Glomerular visceral epithelial cell (primary cell): ENCODE data around the gene TAS2R43.
"Not testable (repeated sequence)": the region's sequence is repeated elsewhere in the genome, so short reads cannot be mapped to it uniquely, and the experiment has no call there.

Experiments
- DNase-seq: peaks from one replicate; pipeline ENCODE4 v3.0.0-alpha.2; 2016; ENCODE audit errors: extremely low spot score

Gene TAS2R43, protein sequence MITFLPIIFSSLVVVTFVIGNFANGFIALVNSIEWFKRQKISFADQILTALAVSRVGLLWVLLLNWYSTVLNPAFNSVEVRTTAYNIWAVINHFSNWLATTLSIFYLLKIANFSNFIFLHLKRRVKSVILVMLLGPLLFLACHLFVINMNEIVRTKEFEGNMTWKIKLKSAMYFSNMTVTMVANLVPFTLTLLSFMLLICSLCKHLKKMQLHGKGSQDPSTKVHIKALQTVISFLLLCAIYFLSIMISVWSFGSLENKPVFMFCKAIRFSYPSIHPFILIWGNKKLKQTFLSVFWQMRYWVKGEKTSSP

DNA sequence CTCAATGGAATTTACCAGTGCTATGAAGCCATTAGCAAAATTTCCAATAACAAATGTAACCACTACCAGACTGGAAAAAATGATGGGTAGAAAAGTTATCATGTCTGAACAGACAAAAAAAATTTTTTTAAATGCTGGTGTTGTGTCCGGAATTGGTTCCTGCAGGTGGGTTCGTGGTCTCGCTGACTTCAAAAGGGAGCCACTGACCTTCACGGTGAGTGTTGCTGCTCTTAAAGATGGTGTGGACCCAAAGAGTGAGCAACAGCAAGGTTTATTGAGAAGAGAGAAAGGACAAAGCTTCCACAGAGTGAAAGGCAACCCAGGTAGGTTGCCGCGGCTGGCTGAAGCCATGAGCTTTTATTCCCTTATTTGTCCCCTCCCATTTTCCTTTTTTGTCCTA, at the start of gene TAS2R43:
Gene TAS2R43 (minus strand): TSS at position 186 of the 400 bp plus-strand sequence. CDS start 84 bp downstream, at position 102.
- no peak for DNase-seq

DNA sequence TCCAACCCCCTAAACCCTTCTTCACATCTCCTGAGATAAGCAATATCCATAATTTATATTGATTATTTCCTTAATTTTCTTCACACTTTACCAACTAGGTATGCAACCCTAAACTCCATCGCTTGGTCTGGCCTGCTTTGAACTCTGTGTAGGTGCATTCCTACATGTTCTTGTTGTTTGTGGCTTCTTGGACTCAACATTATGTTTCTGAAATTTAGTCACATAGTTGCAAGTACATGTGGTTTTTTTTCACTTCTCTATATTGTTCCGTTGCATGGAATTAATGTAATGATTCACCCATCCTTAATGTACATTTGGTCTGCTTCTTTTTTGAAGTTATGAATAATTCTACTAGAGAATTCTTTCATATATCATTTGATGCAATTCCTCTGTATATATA, 44.0 kb upstream of the TAS2R43 start:
- no peak for DNase-seq

DNA sequence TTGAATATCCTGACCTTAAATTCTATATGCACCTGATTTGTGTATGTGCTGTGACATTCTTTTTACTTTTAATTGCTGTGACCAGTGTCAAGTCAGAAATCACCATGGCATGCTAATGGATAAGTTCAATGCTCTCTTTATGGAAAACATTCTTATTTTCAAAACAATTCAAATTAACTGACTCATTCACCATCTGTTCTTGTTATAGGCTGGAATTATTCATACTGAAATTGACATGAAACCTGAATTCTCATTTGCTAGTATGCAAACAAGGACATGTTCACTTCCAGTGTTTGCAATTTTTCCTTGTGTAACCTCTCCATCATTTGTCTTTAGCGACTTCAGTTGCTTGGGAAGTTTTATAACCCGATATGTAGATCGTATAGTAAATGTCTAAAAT, 42.2 kb upstream of the TAS2R43 start, which contains the start of gene TAS2R30:
Gene TAS2R30 (minus strand): TSS at position 340 of the 400 bp plus-strand sequence. CDS start 400 bp downstream, outside the sequence.
- DNase-seq, result no peak

DNA sequence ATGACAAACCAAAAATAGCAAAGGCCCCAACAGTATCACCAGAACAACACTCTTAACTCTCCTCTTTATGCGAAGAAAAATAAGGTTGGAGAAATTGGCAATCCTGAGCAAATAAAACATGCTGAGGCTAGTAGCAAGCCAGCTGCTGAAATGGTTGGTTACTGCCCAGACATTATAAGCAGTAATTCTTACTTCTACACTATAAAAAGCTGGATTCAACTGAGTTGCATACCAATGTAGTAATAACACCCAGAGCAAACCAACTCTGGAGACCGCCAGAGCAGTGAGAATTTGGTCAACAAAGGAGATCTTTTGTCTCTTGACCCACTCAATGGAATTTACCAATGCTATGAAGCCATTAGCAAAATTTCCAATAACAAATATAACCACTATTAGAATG, 41.7 kb upstream of the TAS2R43 start:
- no peak for DNase-seq

DNA sequence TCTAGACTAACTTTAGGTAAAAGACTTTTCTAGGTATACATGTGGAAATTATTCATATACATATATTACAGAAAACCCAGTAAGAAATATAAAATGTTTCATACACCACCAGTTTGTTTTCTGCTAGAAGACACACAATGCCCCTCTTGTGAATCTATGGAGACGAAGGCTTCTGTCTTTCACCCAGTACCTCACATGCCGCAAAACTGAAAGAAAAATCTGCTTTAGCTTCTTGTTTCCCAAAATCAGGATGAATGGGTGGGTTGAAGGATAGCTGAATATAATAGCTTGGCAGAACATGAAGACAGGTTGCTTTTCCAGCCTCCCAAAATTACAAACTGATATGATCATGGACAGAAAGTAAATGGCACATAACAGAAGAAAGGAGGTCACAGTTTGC, 41.0 kb upstream of the TAS2R43 start:
- no peak for DNase-seq

DNA sequence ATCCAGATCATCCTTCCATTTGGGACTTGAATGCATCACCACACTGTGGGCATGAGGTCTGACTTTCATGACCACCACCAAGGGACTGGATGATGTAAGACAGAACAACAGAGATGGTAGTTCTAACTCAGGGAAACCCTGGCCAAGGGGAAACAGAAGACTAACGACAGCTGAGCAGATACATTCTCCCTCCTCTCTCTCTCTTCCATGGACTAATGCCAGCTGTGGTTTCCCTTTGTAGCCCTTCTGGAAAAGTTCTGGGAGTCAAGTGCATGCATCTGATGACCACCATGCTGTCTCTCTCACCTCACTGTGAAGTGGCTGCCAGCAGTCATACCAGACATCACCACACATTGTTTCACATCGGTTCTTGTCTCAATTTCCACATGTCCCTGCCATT, 38.9 kb upstream of the TAS2R43 start:
- DNase-seq, result no peak

DNA sequence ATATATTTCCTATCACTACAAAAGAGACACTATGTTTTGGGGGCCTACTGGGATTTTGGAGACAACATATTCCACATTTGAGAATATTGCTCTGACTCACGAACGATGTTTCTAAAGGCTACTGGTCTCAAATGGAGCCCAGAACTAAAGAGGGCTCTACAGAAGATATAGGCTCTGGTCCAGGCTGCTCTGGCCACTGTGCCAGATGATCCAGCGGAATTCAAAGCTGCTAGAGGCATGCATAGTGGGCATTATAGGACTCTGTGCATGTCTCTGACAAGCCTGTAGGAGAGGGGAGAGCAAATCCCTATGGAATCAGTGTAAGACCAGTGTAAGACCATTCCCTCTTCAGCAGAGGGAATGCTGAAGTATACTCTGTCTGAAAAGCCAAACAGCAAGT, 38.3 kb upstream of the TAS2R43 start:
- no peak for DNase-seq

DNA sequence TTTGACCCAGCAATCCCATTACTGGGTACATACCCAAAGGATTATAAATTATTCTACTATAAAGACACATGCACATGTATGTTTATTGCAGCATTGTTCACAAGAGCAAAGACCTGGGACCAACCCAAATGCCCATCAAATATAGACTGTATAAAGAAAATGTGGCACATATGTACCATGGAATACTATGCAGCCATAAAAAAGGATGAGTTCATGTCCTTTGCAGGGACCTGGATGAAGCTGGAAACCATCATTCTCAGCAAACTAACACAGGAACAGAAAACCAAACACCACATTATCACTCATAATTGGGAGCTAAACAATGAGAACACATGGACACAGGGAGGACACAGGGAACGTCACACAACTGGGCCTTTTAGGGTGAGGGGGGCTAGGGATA, 22.0 kb upstream of the TAS2R43 start:
- DNase-seq, result not testable (repeated sequence)

DNA sequence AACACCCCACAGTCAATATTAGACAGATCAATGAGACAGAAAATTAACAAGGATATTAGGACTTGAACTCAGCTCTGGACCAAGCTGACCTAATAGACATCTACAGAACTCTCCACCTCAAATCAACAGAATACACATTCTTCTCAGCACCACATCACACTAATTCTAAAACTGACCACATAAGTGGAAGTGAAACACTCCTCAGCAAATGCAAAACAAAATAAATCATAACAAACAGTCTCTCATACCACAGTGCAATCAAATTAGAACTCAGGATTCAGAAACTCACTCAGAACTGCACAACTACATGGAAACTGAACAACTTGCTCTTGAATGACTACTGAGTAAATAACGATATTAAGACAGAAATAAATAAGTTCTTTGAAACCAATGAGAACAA, 19.1 kb upstream of the TAS2R43 start:
- DNase-seq, result not testable (repeated sequence)

DNA sequence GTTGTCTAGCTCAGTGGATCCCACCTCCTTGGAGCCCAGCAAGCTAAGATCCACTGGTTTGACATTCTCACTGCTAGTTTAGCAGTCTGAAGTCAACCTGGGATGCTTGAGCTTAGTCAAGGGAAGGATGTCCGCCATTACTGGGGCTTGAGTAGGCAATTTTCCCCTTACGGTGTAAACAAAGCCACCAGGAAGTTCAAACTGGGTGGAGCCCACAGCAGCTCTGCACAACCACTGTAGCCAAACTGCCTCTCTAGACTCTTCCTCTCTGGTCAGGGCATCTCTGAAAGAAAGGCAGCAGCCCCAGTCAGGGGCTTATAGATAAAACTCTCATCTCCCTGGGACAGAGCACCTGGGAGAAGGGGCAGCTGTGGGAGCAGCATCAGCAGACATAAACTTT, 16.7 kb upstream of the TAS2R43 start:
- DNase-seq, result no peak

DNA sequence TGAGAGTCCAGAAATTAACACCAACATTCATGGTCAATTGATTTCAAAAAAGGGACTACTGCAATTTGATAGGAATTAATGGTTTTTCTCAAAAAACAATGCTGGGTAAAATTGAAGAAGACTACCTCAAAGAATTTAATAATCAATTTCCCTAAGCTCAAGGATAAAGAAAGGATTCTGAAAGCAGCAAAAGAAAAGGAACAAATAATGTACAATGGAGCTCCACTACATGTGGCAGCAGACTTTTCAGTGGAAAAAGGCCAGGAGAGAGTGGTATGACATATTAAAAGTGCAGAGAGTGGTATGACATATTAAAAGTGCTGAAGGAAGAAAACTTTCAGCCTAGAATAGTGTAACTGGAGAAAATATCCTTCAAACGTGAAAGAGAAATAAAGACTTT, 15.6 kb upstream of the TAS2R43 start:
- no peak for DNase-seq

DNA sequence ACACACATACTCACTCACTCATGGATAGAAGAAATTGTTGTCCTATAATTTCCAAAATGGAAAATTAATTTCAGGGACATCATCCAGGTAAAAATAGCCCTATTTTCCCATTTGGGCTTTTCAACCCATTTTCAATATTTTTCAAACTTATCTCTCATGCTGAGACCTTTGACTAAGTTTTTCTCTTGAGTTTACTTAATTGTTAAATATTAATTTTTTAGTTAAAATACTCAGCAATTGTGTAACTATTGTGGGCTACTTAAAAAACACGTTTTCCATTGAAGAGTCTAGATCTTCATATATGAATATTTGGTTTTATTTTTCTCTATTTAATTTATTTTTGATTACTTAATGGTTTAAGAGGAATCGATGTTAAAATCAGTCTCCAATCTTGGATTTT, 14.2 kb upstream of the TAS2R43 start:
- DNase-seq, result no peak

DNA sequence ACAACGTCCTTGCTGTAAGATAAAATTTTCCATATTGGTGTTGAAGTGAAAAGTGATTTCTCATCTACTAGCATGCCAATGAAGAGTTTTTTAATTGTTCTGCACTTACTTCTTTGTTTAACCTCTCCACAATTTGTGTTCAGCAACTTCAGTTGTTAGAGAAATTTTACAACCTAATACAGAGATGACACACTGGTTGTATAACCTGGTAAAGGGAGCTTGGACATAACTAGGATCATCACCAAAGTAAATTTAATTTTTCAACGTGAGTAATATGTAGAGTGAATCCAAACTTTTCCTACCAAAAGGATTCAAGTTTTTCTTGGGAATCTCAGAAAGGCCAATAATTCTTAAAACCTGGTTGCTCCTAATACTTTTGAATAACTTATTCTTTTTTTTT, 13.4 kb upstream of the TAS2R43 start:
- no peak for DNase-seq

DNA sequence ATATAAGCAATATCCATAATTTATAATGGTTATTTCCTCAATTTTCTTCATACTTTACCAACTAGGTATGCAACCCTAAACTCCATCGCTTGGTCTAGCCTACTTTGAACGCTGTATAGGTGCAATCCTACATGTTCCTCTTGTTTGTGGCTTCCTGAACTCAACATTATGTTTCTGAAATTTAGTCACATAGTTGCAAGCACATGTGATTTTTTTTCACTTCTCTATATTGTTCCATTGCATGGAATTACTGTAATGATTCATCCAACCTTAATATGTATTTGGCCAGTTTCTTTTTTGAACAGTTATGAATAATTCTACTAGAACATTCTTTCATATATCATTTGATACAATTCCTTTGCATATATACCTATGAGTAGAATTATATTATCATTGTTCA, 2.8 kb upstream of the TAS2R43 start:
- DNase-seq, result not testable (repeated sequence)

DNA sequence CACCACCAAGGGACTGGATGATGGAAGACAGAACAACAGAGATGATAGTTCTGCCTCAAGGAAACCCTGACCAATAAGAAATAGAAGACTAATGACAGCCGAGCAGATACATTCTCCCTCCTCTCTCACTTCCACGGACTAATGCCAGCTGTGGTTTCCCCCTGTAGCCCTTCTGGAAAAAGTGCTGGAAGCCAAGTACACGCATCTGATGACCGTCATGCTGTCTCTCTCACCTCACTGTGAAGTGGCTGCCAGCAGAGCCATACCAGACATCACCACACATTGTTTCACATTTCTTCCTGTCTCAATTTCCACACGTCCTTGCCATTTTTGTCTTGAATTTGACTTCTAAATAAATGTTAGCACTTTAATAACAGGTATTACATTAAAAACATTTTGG, 2.9 kb downstream of the TAS2R43 start:
- DNase-seq, result no peak

DNA sequence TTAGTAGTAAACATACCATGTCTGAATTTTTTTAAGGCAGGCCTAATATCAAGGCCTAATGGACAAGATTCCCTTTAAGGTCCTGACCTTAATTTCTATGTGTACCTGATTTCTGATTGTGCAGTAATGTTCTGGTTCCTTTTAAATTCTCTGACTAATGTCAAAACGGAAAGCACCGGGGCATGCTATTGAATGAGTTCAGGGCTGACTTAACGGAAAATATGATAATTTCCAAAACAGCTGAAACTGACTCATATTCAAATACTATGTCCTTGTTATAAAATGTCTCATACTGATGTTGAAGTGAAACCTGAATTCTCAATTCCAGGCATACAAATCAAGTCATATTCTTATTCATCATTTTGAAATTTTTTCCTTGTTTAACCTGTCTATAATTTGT, 6.7 kb downstream of the TAS2R43 start:
- no peak for DNase-seq

DNA sequence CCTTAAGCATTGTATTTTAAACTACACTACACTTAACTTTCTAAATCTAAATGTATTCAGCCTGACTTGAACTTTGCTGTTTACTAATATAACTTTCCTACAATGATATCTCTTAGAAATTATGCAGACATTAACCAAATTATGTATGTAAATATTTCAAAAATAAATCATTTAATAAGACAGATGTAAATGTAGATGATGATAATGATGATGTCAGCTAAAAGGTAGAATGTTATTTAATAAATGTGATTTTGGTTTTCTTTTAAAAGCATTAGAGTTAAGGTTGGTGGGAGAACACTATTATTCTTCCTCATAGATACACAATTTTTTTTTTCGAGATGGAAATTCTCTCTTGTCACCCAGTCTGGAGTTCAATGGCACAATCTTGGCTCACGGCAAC, 10.1 kb downstream of the TAS2R43 start:
- DNase-seq, result no peak

DNA sequence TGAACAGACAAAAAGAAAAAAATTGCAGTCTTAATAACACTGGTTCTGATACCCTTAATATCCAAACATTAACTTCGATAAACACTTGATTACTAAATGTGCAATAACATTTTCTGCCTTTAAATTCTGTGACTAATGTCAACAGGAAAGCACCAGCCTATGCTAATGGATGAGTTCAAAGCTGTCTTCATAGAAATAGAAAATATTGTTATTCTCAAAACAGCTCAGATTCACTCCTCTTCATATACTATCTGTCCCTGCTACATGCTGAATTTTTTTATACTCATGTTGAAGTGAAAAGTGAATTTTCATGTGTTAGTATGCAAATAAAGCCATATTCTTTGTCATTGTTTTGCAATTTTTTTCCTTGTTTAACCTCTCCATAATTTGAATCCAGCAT, 13.9 kb downstream of the TAS2R43 start:
- DNase-seq, result no peak

DNA sequence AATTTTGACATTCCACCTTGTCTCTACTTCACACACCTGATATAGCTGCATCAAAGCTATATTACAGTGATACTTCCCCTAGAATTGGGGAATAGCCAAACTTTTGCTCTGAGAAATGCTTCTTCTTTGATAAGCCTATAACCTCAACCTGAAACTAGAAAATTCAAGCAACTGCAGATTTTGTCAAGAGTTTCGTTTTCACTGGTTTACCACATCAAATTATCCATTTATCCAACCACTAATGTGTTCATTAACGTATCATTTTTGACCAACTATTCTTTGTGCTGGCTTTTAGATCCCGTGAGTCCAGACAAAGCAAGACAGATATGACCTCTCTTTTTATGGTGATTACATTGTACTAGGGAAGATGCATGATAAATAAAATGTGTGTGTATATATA, 16.5 kb downstream of the TAS2R43 start:
- no peak for DNase-seq

DNA sequence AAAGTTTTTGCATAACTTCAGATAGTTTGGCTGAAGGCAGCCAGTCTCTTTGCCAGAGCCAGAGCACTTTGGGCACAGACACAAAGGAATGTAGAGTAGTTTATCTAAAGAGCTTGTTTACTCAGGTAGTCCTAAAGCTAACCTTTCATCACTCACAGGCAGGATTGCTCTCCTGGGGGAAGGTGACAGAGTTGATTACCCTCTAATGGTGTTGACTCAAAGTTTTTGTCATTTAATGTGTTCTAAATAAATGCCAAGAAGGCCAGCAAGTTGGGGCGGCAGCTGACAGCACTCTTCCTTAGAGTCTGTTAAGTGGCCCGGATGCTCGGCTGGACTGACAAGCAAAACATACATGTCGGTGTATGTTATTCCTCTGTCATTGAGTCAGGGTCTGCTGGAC, 20.7 kb downstream of the TAS2R43 start:
- DNase-seq, result no peak

DNA sequence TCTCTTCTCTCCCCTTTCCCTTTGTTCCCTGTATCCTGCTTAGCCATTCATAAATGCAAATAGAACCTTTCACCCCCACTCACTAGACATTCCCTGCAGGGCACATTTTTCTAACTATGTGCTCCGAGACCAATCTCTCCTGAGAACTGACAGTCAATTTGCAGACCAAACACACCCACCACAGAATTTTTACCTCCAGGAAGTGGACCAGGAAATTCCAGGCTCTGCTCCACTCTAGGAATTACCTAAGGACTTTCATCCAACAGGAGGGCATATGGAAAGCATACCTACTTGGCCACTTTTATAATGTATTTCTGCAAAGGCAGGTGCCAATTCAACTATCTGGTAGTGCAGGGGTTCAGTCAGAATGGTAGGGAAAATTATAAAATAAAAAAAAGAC, 21.1 kb downstream of the TAS2R43 start:
- no peak for DNase-seq

DNA sequence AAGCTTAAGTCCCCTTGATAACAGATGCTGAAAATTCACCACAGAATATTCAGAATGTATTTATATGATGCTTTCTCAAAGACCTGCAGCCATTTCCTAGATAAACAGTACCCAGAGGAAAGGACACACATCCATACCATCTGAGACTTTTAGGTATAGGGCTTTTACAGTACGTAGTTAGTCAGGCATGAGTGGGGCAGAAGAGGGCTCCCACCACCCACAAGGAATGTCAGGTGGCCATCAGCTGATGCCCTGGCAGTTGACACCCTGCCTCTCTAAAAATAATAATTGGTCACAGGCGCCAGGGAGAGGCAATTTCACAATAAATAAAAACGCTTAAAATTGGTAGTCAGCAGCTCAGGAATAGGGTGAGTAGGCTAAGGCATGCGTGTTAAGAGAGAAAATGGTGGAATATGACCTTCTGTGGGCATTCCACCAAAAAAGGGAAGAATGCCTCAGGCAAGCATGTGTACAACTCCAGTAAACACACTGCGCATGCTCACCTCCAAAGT, 22.2 kb downstream of the TAS2R43 start:
- no peak for DNase-seq

DNA sequence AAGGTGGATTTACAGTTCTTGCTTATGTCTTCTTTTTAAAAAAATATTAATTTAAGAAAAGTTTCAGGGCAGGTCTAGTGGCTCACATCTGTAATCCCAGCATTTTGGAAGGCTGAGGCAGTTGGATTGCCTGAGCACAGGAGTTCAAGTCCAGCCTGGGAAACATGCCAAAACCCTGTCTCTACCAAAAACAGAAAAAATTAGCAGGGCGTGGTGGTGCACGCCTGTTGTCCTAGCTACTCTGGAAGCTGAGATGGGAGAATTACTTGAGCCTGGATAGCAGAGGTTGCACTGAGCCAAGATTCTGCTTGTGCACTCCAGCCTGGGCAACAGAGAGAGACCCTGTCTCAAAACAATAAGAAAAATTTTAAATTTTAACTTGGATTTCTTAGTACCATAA, 24.6 kb downstream of the TAS2R43 start:
- peak; percentile 6 for DNase-seq

DNA sequence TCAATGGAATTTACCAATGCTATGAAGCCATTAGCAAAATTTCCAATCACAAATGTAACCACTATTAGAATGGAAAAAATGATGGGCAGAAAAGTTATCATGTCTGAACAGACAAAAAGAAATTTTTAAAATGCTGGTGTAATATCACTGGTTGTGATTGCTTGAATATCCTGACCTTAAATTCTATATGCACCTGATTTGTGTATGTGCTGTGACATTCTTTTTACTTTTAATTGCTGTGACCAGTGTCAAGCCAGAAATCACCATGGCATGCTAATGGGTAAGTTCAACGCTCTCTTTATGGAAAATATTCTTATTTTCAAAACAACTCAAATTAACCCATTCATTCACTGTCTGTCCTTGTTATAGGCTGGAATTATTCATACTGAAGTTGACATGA, 29.9 kb downstream of the TAS2R43 start, which contains the start of gene TAS2R46:
Gene TAS2R46 (minus strand): TSS at position 101 of the 400 bp plus-strand sequence. CDS start 0 bp downstream, at position 101.
- not testable (repeated sequence) for DNase-seq
